WTC11 (cell line): ENCODE results near the gene TOX2. TPM values are rescaled to one million over a fixed set of nuclear protein-coding genes. Genes with fewer than 3 reads are reported as not detected.

Experiments used
- ATAC-seq: fragments of 200-7000 bp; cut with Tn5 transposase; 2 replicates; pipeline ENCODE4 v1.10.0; 2021; ENCODE audit warnings: mild to moderate bottlenecking, moderate library complexity
- CTCF ChIA-PET: fragments of 300-600 bp; sonication (Branson Sonifier 250); formaldehyde crosslinking; loops from one replicate; lab custom pipeline; 2021; ENCODE audit warnings: antibody characterized with exemption; lab: Charles Lee
- POLR2A ChIA-PET: fragments of 350-600 bp; sonication (Branson Sonifier 250); formaldehyde crosslinking; loops from one replicate; lab custom pipeline; 2021; ENCODE audit warnings: antibody characterized with exemption; lab: Charles Lee
- DNase-seq: peaks from one replicate; pipeline ENCODE4 v3.0.0; 2021; ENCODE audit warnings: low spot score
- H3K27ac Mint-ChIP-seq: 2 replicates; pipeline ENCODE4 v1.8.0; 2021; ENCODE audit warnings: mixed read lengths
- H3K27me3 Mint-ChIP-seq: 2 replicates; pipeline ENCODE4 v1.8.0; 2021; ENCODE audit warnings: low read depth, mild to moderate bottlenecking, moderate library complexity, mixed read lengths
- H3K36me3 Mint-ChIP-seq: 2 replicates; pipeline ENCODE4 v1.8.0; 2021; ENCODE audit warnings: mixed read lengths
- H3K4me1 Mint-ChIP-seq: 2 replicates; pipeline ENCODE4 v1.8.0; 2022; ENCODE audit warnings: mixed read lengths
- H3K4me3 Mint-ChIP-seq: 2 replicates; pipeline ENCODE4 v1.8.0; 2021; ENCODE audit warnings: mild to moderate bottlenecking, moderate library complexity, mixed read lengths
- H3K9me3 Mint-ChIP-seq: 2 replicates; pipeline ENCODE4 v1.8.0; 2021; ENCODE audit warnings: mixed read lengths
- ATF6 ChIP-seq: sonication (generic); formaldehyde crosslinking; IDR thresholded peaks from 2 replicates; pipeline ENCODE4 v1.8.1; 2023; ENCODE audit warnings: mild to moderate bottlenecking, missing genetic modification reagents
- ERG ChIP-seq: fragments of 250-450 bp; sonication (Bioruptor Pico); IDR thresholded peaks from 2 replicates; pipeline ENCODE4 v1.8.0; 2021; ENCODE audit warnings: mild to moderate bottlenecking
- ESRRA ChIP-seq: sonication (generic); formaldehyde crosslinking; IDR thresholded peaks from 2 replicates; pipeline ENCODE4 v1.8.1; 2022; ENCODE audit warnings: mild to moderate bottlenecking, missing genetic modification reagents, borderline replicate concordance
- FOXK1 ChIP-seq: sonication (generic); formaldehyde crosslinking; IDR thresholded peaks from 2 replicates; pipeline ENCODE4 v1.8.0; 2022; ENCODE audit warnings: mild to moderate bottlenecking, moderate library complexity, missing genetic modification reagents
- GTF2I ChIP-seq: fragments of 250-450 bp; sonication (Bioruptor Pico); conservative IDR thresholded peaks from 2 replicates; pipeline ENCODE4 v1.4.0; 2021; ENCODE audit warnings: mild to moderate bottlenecking
- HMGA2 ChIP-seq: fragments of 250-450 bp; sonication (Bioruptor Pico); IDR thresholded peaks from 2 replicates; pipeline ENCODE4 v1.4.0; 2021; ENCODE audit warnings: mild to moderate bottlenecking, moderate library complexity
- MXD4 ChIP-seq: fragments of 250-450 bp; sonication (Bioruptor Pico); IDR thresholded peaks from 2 replicates; pipeline ENCODE4 v1.8.0; 2021; ENCODE audit warnings: mild to moderate bottlenecking, moderate library complexity, borderline replicate concordance
- MYBL2 ChIP-seq: sonication (generic); formaldehyde crosslinking; IDR thresholded peaks from 2 replicates; pipeline ENCODE4 v1.8.1; 2023; ENCODE audit warnings: mild to moderate bottlenecking, moderate library complexity, missing genetic modification reagents
- NFYB ChIP-seq: sonication (generic); formaldehyde crosslinking; conservative IDR thresholded peaks from 2 replicates; pipeline ENCODE4 v1.8.0; 2022; ENCODE audit warnings: low read depth, missing genetic modification reagents
- NR2C2 ChIP-seq: sonication (generic); formaldehyde crosslinking; IDR thresholded peaks from 2 replicates; pipeline ENCODE4 v1.8.0; 2022; ENCODE audit warnings: mild to moderate bottlenecking, missing genetic modification reagents
- PRDM15 ChIP-seq: sonication (generic); formaldehyde crosslinking; IDR thresholded peaks from 2 replicates; pipeline ENCODE4 v1.8.0; 2022; ENCODE audit warnings: missing genetic modification reagents
- RORB ChIP-seq: fragments of 250-450 bp; sonication (Bioruptor Pico); IDR thresholded peaks from 2 replicates; pipeline ENCODE4 v1.9.0; 2021; ENCODE audit warnings: mild to moderate bottlenecking
- SP1 ChIP-seq: sonication (generic); formaldehyde crosslinking; conservative IDR thresholded peaks from 2 replicates; pipeline ENCODE4 v1.8.1; 2022; ENCODE audit warnings: missing genetic modification reagents
- STAT6 ChIP-seq: sonication (generic); formaldehyde crosslinking; conservative IDR thresholded peaks from 2 replicates; pipeline ENCODE4 v1.8.1; 2023; ENCODE audit warnings: mild to moderate bottlenecking, low read depth, missing genetic modification reagents, moderate library complexity
- ZNF219 ChIP-seq: sonication (generic); formaldehyde crosslinking; IDR thresholded peaks from 2 replicates; pipeline ENCODE4 v1.8.0; 2023; ENCODE audit warnings: missing genetic modification reagents, mild to moderate bottlenecking, borderline replicate concordance
- ZNF416 ChIP-seq: fragments of 250-450 bp; sonication (Bioruptor Pico); IDR thresholded peaks from 2 replicates; pipeline ENCODE4 v1.9.0; 2021; ENCODE audit warnings: mild to moderate bottlenecking, inconsistent platforms
- ZSCAN18 ChIP-seq: fragments of 250-450 bp; sonication (Bioruptor Pico); IDR thresholded peaks from 2 replicates; pipeline ENCODE4 v2.1.2; 2022; ENCODE audit warnings: mild to moderate bottlenecking, moderate library complexity
- total RNA-seq: library from RNA; stranded (reverse); gene quantifications from 3 replicates; pipeline ENCODE4 v1.2.3, GENCODE V29; 2021
- TF ChIP-seq, protein P1 (sequence below): sonication (generic); formaldehyde crosslinking; IDR thresholded peaks from 2 replicates; pipeline ENCODE4 v1.8.0; 2022; ENCODE audit warnings: mild to moderate bottlenecking, missing genetic modification reagents
- TF ChIP-seq, protein P2 (sequence below): sonication (generic); formaldehyde crosslinking; IDR thresholded peaks from 2 replicates; pipeline ENCODE4 v1.8.0; 2023; ENCODE audit warnings: missing genetic modification reagents

Gene TOX2
- total RNA-seq, 1 experiment from 2014 or later: 3.4 TPM

DNA sequence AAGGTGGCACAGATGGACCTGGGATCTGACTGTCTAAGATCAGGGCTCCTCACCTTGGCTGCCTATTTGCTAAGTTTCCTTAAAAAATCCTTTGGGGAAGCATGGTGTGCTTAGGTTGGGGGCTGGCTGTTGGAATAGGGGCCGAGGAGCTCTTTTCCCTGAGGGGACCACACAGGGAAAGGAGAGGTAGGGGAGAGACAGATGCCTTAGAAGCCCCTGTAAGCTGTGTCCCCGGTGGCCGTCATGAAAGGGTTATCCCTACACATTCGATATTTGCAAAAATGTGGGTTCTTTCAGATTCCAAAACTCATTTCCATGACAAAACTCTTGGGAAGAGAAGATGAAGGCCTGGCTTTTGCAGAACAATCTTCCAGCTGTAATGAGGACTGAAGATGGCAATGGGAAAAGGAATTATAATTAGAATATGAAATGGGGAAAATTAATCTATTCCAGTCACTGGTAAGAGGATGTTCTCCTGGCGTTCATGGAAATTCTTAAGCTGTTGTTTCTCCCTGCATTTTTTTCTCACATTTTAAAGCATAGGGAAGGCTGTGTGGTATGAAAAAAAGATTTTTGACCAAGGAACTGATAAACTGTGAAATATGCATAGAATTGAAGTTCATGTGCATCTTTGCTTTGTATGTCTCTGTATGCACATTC is 53.8 kb downstream of the TOX2 start:
- ChIA-PET POLR2A (no interaction called here), CTCF (interaction anchor here (1.0 kb wide), 1 partner anchor 15 kb away, joined by 4 read pairs; no protein-coding TSS in a partner anchor)
- no peak overlapping the region for H3K27ac Mint-ChIP-seq
- peaks cover 4% of the 10 kb centered on the region for H3K4me1 Mint-ChIP-seq
- H3K27me3 Mint-ChIP-seq: peaks cover 4% of the 10 kb centered on the region; the same call in 1 of the 2 replicates
- TF ChIP-seq FOXK1: no peak
- TF ChIP-seq GTF2I (CRISPR knock-in tag): no peak
- ATAC-seq: no peak
- no peak overlapping the region for H3K4me3 Mint-ChIP-seq
- DNase-seq: no peak
- H3K9me3 Mint-ChIP-seq: no peaks in the 10 kb centered on the region
- H3K36me3 Mint-ChIP-seq: no peaks in the 10 kb centered on the region

DNA sequence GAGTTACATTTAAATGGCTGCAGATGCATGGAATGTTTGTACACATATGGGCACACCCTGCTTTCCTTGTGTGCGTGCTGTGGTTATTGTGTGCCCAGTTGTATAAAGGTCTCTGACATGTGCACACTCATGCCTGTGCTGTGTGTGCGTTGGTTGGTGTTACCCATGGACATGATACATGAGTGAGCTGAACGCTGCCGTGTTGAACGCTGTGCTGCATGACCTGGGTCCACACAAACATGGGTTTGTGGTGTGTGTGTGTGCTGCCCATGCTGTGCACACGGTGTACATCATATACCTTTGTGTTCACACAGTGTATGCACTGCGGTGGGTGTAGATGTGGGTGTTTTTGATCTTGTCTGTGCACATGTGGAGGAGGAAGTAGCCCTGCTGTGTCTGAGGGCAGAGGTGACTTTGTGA is 54.4 kb downstream of the TOX2 start:
- peaks cover 4% of the 10 kb centered on the region; the same call in 1 of the 2 replicates for H3K27me3 Mint-ChIP-seq
- H3K36me3 Mint-ChIP-seq: no peaks in the 10 kb centered on the region
- no peak overlapping the region for H3K27ac Mint-ChIP-seq
- TF ChIP-seq, protein P1, sequence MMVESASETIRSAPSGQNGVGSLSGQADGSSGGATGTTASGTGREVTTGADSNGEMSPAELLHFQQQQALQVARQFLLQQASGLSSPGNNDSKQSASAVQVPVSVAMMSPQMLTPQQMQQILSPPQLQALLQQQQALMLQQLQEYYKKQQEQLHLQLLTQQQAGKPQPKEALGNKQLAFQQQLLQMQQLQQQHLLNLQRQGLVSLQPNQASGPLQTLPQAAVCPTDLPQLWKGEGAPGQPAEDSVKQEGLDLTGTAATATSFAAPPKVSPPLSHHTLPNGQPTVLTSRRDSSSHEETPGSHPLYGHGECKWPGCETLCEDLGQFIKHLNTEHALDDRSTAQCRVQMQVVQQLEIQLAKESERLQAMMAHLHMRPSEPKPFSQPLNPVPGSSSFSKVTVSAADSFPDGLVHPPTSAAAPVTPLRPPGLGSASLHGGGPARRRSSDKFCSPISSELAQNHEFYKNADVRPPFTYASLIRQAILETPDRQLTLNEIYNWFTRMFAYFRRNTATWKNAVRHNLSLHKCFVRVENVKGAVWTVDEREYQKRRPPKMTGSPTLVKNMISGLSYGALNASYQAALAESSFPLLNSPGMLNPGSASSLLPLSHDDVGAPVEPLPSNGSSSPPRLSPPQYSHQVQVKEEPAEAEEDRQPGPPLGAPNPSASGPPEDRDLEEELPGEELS (CRISPR knock-in tag): no peak
- TF ChIP-seq, protein P2, sequence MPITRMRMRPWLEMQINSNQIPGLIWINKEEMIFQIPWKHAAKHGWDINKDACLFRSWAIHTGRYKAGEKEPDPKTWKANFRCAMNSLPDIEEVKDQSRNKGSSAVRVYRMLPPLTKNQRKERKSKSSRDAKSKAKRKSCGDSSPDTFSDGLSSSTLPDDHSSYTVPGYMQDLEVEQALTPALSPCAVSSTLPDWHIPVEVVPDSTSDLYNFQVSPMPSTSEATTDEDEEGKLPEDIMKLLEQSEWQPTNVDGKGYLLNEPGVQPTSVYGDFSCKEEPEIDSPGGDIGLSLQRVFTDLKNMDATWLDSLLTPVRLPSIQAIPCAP: no peak
- TF ChIP-seq ZSCAN18 (CRISPR knock-in tag) (no peak), MYBL2 (CRISPR knock-in tag) (no peak), STAT6 (CRISPR knock-in tag) (no peak), RORB (CRISPR knock-in tag) (no peak), MXD4 (no peak), ESRRA (CRISPR knock-in tag) (no peak), ZNF416 (CRISPR knock-in tag) (no peak), HMGA2 (CRISPR knock-in tag) (no peak), NR2C2 (CRISPR knock-in tag) (no peak), NFYB (CRISPR knock-in tag) (no peak), ZNF219 (CRISPR knock-in tag) (no peak), ATF6 (no peak), PRDM15 (no peak), ERG (CRISPR knock-in tag) (no peak), SP1 (CRISPR knock-in tag) (no peak), FOXK1 (no peak)
- CTCF ChIA-PET: no interaction called here
- ATAC-seq: no peak
- peaks cover 4% of the 10 kb centered on the region for H3K4me1 Mint-ChIP-seq
- no peaks in the 10 kb centered on the region for H3K9me3 Mint-ChIP-seq
- H3K4me3 Mint-ChIP-seq: no peak overlapping the region
- DNase-seq: no peak
- POLR2A ChIA-PET: no interaction called here
